Left forelimb (tissue), 1 donor: Measurements from ENCODE around the gene MCAT.

Source experiments
- DNase-seq: peaks from one replicate; pipeline ENCODE4 v3.0.0-alpha.2; 2018; ENCODE audit warnings: low spot score

Gene MCAT

GRCh38 chr22:43142880-43143562, at the start of gene MCAT:
MCAT (minus strand) TSS chr22:43143398; CDS start chr22:43143348, 50 bp downstream.
- DNase-seq = peak; percentile 91

GRCh38 chr22:43191831-43192230, 48.6 kb upstream of the MCAT start:
- no peak for DNase-seq

GRCh38 chr22:43188829-43189545, 45.8 kb upstream of the MCAT start:
- no peak for DNase-seq

GRCh38 chr22:43187171-43188099, 44.2 kb upstream of the MCAT start:
- peak; percentile 98 for DNase-seq

GRCh38 chr22:43186272-43187170, 43.3 kb upstream of the MCAT start, which contains the start of gene TTLL12:
TTLL12 (minus strand) TSS chr22:43187134; CDS start chr22:43187069, 65 bp downstream.
- peak; percentile 82 for DNase-seq

GRCh38 chr22:43185860-43186261, 42.7 kb upstream of the MCAT start:
- DNase-seq = no peak

- DNase-seq = no peak
These were observed 40.5 kb upstream of the MCAT start for GRCh38 chr22:43183496-43184277.

- no peak for DNase-seq
These were observed 39.5 kb upstream of the MCAT start for GRCh38 chr22:43182726-43183125.

- no peak for DNase-seq
These were observed 38.9 kb upstream of the MCAT start for GRCh38 chr22:43182118-43182517.

- no peak for DNase-seq
These were observed 38.3 kb upstream of the MCAT start for GRCh38 chr22:43181321-43182076.

GRCh38 chr22:43180670-43181069, 37.5 kb upstream of the MCAT start:
- DNase-seq = no peak

- DNase-seq = no peak
These were observed 36.7 kb upstream of the MCAT start for GRCh38 chr22:43179911-43180195.

GRCh38 chr22:43179146-43179910, 36.1 kb upstream of the MCAT start:
- DNase-seq = no peak

GRCh38 chr22:43177479-43177878, 34.3 kb upstream of the MCAT start:
- DNase-seq = no peak

- no peak for DNase-seq
These were observed 32.9 kb upstream of the MCAT start for GRCh38 chr22:43176090-43176489.

GRCh38 chr22:43174941-43175531, 31.8 kb upstream of the MCAT start:
- no peak for DNase-seq

GRCh38 chr22:43173976-43174720, 30.9 kb upstream of the MCAT start:
- DNase-seq = no peak

GRCh38 chr22:43173566-43173965, 30.4 kb upstream of the MCAT start:
- DNase-seq = no peak
